NCI-H2227 treated with DMSO at 0.1 percent for 48 hours (cell line): ENCODE measurements around the gene ALS2CL.

ENCODE experiments used
- DNase-seq: peaks from one replicate; lab custom pipeline; 2025; lab: John Stamatoyannopoulos, UW

Gene ALS2CL

DNA sequence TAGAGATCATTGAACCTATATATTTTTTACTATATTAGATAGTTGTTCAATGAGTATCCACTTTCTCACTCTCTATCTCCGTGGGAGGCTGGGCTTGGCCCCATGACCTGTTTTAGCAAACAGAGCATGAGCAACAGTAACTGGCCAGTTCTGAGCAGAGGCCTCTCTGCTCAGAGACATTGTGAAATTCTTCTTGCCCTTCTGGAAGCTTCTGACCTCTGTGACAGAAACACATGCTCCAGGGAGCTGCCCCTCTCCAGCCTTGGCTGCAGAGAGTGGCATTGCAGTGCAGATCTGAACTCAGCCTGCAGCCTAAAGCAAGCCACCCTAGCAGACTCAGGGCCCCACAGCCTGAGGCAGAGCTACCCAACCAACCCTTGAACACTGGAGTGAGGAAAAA is 60.7 kb downstream of the ALS2CL start:
- no peak for DNase-seq

GRCh38 chr3:46629551-46630517 is 63.6 kb downstream of the ALS2CL start:
- peak; percentile 7 for DNase-seq

DNA sequence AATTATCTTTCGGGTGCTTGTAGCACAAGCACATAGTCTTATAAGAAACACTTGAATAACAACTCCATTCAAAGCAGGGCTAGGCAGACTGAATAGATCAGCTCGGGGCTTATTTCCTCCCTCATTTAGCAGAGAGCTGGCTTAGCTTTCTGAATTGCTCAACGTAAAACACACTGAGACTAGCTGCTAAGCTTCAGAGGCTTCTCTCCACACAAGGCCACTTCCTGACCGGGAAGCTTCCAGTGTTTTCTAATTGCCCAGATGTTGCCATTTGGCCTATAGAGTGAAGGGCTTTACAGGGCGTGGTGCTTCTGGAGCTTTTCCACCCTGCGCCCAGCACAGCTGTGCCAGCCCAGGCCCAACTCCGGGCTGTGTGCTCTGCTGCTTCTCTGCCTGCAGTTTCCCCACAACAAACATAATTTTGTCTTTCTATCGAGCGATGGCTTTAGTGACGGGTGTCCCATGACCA is 64.5 kb downstream of the ALS2CL start:
- no peak for DNase-seq

- DNase-seq = no peak
Observed at GRCh38 chr3:46627078-46627477, 66.4 kb downstream of the ALS2CL start.

DNA sequence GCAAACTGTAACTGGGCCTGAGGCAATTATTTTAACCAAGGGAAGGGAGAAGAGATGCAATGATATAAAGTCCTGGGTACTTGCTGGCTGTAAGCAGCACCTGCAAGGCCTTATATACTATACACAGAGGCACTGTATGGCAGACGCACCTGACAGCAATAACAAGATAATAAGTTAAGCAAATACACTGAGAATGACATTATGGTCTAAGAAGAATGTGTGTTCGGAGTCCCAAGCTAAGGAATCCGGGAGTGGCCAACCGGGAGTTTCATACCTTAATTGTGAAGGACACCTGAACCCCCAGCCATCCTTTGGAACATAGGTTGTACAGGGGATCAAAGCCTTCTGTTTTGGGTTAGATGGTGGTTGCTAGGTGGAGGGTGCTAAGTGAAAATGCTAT is 67.4 kb downstream of the ALS2CL start:
- no peak for DNase-seq

- DNase-seq = no peak
Observed at GRCh38 chr3:46624975-46625490, 68.4 kb downstream of the ALS2CL start.

- DNase-seq = no peak
Observed at GRCh38 chr3:46624533-46624932, 68.9 kb downstream of the ALS2CL start.

DNA sequence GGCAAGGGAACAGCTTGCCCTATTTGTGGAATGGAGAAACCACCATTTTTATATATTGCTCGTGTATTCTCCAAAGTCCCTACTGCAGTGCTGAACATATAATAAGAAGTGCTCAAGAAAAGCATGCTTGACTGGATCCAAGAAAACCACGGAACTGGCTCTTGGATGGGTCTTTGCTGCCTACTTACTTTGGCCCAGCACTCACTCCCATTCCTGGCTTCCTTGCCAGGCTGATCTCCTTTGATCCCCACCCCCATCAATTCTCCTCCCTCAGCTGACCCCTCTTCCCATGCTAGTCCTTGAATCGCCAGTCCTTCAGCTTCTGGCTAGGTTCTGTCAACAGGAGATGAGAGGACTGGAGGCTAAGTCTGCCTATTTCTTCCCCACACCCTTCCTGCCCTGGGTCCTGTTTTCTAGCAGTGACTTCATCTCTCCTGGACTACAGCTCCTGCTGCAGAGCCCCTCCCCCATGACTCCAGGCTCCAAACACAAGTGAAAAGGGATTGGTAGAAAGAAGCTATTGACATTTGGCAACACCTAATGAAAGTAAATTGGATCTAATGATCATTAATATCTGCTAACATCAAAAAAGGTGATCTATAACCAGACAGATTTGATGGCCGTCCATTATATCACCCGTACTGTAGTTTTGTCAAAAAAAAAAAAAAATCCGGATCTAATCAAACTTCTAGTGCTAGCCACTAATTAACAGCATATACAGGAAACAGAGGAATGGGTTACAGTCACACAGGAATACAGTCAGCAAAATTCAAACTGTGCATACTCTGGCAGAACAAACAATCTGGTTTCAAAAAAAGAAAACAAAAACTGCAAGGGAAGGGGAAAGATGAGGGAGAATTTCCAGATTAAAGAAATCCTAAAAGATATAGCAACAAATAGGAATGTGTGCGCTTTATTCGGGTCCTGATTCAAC is 73.4 kb downstream of the ALS2CL start:
- DNase-seq = no peak
